DND-41 (cell line): ENCODE data around the gene PLAGL2.

Experiments used
- EZH2 ChIP-seq: IDR thresholded peaks from 3 replicates; pipeline ENCODE4 v1.6.1; 2012; ENCODE audit warnings: borderline replicate concordance, low read depth, mild to moderate bottlenecking, moderate library complexity, low read length, inconsistent platforms; ENCODE audit not compliant: severe bottlenecking
- TF ChIP-seq, protein P1 (sequence below): IDR thresholded peaks from 2 replicates; pipeline ENCODE4 v1.5.1; 2012; ENCODE audit warnings: borderline replicate concordance, low read length, moderate library complexity, mild to moderate bottlenecking; ENCODE audit not compliant: poor library complexity, severe bottlenecking; ENCODE audit errors: extremely low read depth

DNA sequence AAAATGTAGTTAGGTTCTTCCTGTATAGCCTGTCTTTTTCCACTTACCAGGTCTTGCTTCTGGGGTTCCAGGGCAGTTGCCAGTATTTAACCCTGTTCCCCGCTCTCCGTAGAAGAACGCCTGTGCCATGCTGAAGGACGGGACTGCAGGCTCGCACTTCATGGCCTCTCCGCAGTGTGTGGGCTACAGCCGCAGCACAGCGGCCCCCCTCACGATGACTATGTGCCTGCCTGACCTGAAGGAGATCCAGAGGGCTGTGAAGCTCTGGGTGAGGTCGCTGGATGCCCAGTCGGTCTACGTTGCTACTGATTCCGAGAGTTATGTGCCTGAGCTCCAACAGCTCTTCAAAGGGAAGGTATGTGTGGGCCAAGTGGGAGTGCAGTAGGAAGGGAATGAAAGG, 23.2 kb upstream of the PLAGL2 start:
- TF ChIP-seq, protein P1, sequence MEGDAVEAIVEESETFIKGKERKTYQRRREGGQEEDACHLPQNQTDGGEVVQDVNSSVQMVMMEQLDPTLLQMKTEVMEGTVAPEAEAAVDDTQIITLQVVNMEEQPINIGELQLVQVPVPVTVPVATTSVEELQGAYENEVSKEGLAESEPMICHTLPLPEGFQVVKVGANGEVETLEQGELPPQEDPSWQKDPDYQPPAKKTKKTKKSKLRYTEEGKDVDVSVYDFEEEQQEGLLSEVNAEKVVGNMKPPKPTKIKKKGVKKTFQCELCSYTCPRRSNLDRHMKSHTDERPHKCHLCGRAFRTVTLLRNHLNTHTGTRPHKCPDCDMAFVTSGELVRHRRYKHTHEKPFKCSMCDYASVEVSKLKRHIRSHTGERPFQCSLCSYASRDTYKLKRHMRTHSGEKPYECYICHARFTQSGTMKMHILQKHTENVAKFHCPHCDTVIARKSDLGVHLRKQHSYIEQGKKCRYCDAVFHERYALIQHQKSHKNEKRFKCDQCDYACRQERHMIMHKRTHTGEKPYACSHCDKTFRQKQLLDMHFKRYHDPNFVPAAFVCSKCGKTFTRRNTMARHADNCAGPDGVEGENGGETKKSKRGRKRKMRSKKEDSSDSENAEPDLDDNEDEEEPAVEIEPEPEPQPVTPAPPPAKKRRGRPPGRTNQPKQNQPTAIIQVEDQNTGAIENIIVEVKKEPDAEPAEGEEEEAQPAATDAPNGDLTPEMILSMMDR, result no peak
- no peak for TF ChIP-seq EZH2
